GM21786 (cell line): Measurements from ENCODE around the gene INTS6.
"Not testable (repeated sequence)": the region's sequence is repeated elsewhere in the genome, so short reads cannot be mapped to it uniquely, and the experiment has no call there.

Experiments used
- ATAC-seq: cut with Tn5 transposase; IDR thresholded peaks from one replicate; pipeline ENCODE4 v1.9.1; 2021; ENCODE audit not compliant: unreplicated experiment

The INTS6 gene

GRCh38 chr13:51415339-51415738 lies 37.5 kb downstream of the INTS6 start:
- not testable (repeated sequence) for ATAC-seq

GRCh38 chr13:51412431-51412830 lies 40.4 kb downstream of the INTS6 start:
- no peak for ATAC-seq

GRCh38 chr13:51405176-51405575 lies 47.7 kb downstream of the INTS6 start:
- ATAC-seq = no peak

- no peak for ATAC-seq
Measured at GRCh38 chr13:51397262-51397941, 55.4 kb downstream of the INTS6 start.

- peak; percentile 77 for ATAC-seq
Measured at GRCh38 chr13:51396352-51396751, 56.5 kb downstream of the INTS6 start.

GRCh38 chr13:51394724-51395123 lies 58.1 kb downstream of the INTS6 start:
- ATAC-seq = no peak

- no peak for ATAC-seq
Measured at GRCh38 chr13:51385114-51385513, 67.7 kb downstream of the INTS6 start.

GRCh38 chr13:51380269-51380668 lies 72.6 kb downstream of the INTS6 start:
- no peak for ATAC-seq

GRCh38 chr13:51373451-51373850 lies 79.4 kb downstream of the INTS6 start:
- no peak for ATAC-seq

- ATAC-seq = no peak
Measured at GRCh38 chr13:51371768-51372399, 81.0 kb downstream of the INTS6 start.

GRCh38 chr13:51370811-51371210 lies 82.0 kb downstream of the INTS6 start:
- no peak for ATAC-seq

- ATAC-seq = no peak
Measured at GRCh38 chr13:51370116-51370515, 82.7 kb downstream of the INTS6 start.

GRCh38 chr13:51364404-51365008 lies 88.3 kb downstream of the INTS6 start:
- ATAC-seq = no peak

GRCh38 chr13:51363625-51364024 lies 89.2 kb downstream of the INTS6 start:
- no peak for ATAC-seq

GRCh38 chr13:51361106-51361505 lies 91.7 kb downstream of the INTS6 start:
- no peak for ATAC-seq

GRCh38 chr13:51360489-51360888 lies 92.3 kb downstream of the INTS6 start:
- no peak for ATAC-seq

- ATAC-seq = no peak
Measured at GRCh38 chr13:51359352-51359751, 93.5 kb downstream of the INTS6 start.

GRCh38 chr13:51357928-51358595 lies 94.8 kb downstream of the INTS6 start:
- no peak for ATAC-seq

- no peak for ATAC-seq
Measured at GRCh38 chr13:51355217-51355616, 97.6 kb downstream of the INTS6 start.

- no peak for ATAC-seq
Measured at GRCh38 chr13:51349016-51349415, 103.8 kb downstream of the INTS6 start.

- ATAC-seq = no peak
Measured at GRCh38 chr13:51348069-51348967, 104.5 kb downstream of the INTS6 start.
